Lung (tissue), 12 donors: Measurements from ENCODE around the gene MYRFL. TPM values are rescaled to one million over a fixed set of nuclear protein-coding genes. Genes with fewer than 3 reads are reported as not detected.

Experiments
- ATAC-seq: fragments of 200-7000 bp; cut with Tn5 transposase; one replicate; pipeline ENCODE4 v1.9.1; 2020; ENCODE audit warnings: moderate number of reproducible peaks; ENCODE audit not compliant: insufficient read depth, low FRiP score
- DNase-seq, 3 donors: peaks; one replicate each; pipeline ENCODE4 v3.0.0-alpha.2; 2013 to 2017
- H3K27ac ChIP-seq, 2 donors: one replicate each; pipeline ENCODE4 v1.5.1; 2013; ENCODE audit warnings: mild to moderate bottlenecking in 2 of 2, moderate library complexity in 2 of 2, control low read depth in 1 of 2, inconsistent platforms in 1 of 2, low read depth in 1 of 2, low read length in 1 of 2
- H3K27me3 ChIP-seq, 3 donors: one replicate each; pipeline ENCODE4 v1.5.1; 2013; ENCODE audit warnings: low read length in 2 of 3; ENCODE audit not compliant: control insufficient read depth in 3 of 3, insufficient read depth in 3 of 3
- H3K36me3 ChIP-seq, 4 donors: one replicate each; pipeline ENCODE4 v1.5.1; 2013; ENCODE audit warnings: low read length in 4 of 4, mild to moderate bottlenecking in 1 of 4, moderate library complexity in 1 of 4; ENCODE audit not compliant: control insufficient read depth in 4 of 4, insufficient read depth in 4 of 4
- H3K4me1 ChIP-seq, 5 donors: one replicate each; pipeline ENCODE4 v1.5.1; 2013; ENCODE audit warnings: low read length in 5 of 5, mild to moderate bottlenecking in 2 of 5, moderate library complexity in 1 of 5; ENCODE audit not compliant: control insufficient read depth in 5 of 5, insufficient read depth in 5 of 5
- H3K4me3 ChIP-seq: one replicate; pipeline ENCODE4 v1.5.1; 2013; ENCODE audit warnings: mild to moderate bottlenecking, control low read depth, moderate library complexity
- H3K9ac ChIP-seq, 2 donors: one replicate each; pipeline ENCODE4 v1.5.1; 2013; ENCODE audit warnings: low read length in 2 of 2, control low read depth in 1 of 2; ENCODE audit not compliant: insufficient read depth in 1 of 2
- H3K9me3 ChIP-seq, 4 donors: one replicate each; pipeline ENCODE4 v1.5.1; 2013; ENCODE audit warnings: low read length in 3 of 4, mild to moderate bottlenecking in 1 of 4, moderate library complexity in 1 of 4; ENCODE audit not compliant: control insufficient read depth in 4 of 4, insufficient read depth in 3 of 4
- WGBS, 2 donors: extraction: QIAGEN DNeasy Blood & Tissue Kit; methylation state at CpG; one replicate each; pipeline ENCODE4 v1.1.7; 2013; 5-methylcytosine and 5-hydroxymethylcytosine counted together
- polyA plus RNA-seq, 2 donors: library from polyadenylated mRNA; stranded (reverse); fragments of 200-250 nt; gene quantifications; one replicate each; pipeline ENCODE4 v1.2.1, GENCODE V29; 2013
- total RNA-seq, 2 donors: library from RNA; depleted of rRNA in 1 of 2; stranded (reverse); fragments of >200 nt in 1 of 2; gene quantifications; one replicate each; pipeline ENCODE4 v1.2.1, GENCODE V29; 2014 to 2021
- TF ChIP-seq, protein P1 (sequence below): IDR thresholded peaks from 2 replicates; pipeline ENCODE4 v1.5.1; 2012; ENCODE audit warnings: mild to moderate bottlenecking; ENCODE audit errors: control extremely low read depth, extremely low read depth
- donor health status: control.
- donor health status: control.
- donor health status: Bipolar disorder and iron deficiency.
- donor health status: healthy.
- donor health status: DM: yes; HTN: yes; CAD: no.

MYRFL gene
- total and polyA plus RNA-seq, 4 donors, result 0.03 to 1.9 (median 0.15) TPM

GRCh38 chr12:69896653-69897381, 71.8 kb downstream of the MYRFL start:
- Histone ChIP-seq H3K9me3 (no peaks in the 10 kb centered on the region), H3K36me3 (no peaks in the 10 kb centered on the region), H3K27ac (no peak overlapping the region), H3K4me1 (peaks cover 0 to 12% (median 3%) of the 10 kb centered on the region in 5 donors), H3K4me3 (no peak overlapping the region), H3K27me3 (no peaks in the 10 kb centered on the region), H3K9ac (no peak overlapping the region)
- 89 to 93% methylated on average over 4 of the region's 4 CpGs for WGBS, 2 donors
- no peak for DNase-seq
- ATAC-seq, result no peak
- TF ChIP-seq, protein P1, sequence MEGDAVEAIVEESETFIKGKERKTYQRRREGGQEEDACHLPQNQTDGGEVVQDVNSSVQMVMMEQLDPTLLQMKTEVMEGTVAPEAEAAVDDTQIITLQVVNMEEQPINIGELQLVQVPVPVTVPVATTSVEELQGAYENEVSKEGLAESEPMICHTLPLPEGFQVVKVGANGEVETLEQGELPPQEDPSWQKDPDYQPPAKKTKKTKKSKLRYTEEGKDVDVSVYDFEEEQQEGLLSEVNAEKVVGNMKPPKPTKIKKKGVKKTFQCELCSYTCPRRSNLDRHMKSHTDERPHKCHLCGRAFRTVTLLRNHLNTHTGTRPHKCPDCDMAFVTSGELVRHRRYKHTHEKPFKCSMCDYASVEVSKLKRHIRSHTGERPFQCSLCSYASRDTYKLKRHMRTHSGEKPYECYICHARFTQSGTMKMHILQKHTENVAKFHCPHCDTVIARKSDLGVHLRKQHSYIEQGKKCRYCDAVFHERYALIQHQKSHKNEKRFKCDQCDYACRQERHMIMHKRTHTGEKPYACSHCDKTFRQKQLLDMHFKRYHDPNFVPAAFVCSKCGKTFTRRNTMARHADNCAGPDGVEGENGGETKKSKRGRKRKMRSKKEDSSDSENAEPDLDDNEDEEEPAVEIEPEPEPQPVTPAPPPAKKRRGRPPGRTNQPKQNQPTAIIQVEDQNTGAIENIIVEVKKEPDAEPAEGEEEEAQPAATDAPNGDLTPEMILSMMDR, result no peak

GRCh38 chr12:69897744-69898143, 72.7 kb downstream of the MYRFL start:
- 79 to 84% methylated on average over 1 of the region's 1 CpG for WGBS, 2 donors
- peak; percentile 70 to 89 (median 88) for DNase-seq
- peaks cover 0 to 12% (median 3%) of the 10 kb centered on the region in 5 donors for H3K4me1 ChIP-seq
- no peaks in the 10 kb centered on the region for H3K9me3 ChIP-seq
- no peaks in the 10 kb centered on the region for H3K27me3 ChIP-seq
- H3K27ac ChIP-seq, result no peak overlapping the region
- TF ChIP-seq, protein P1, result no peak
- ATAC-seq, result no peak
- H3K4me3 ChIP-seq, result no peak overlapping the region
- H3K9ac ChIP-seq, result no peak overlapping the region
- no peaks in the 10 kb centered on the region for H3K36me3 ChIP-seq

DNA sequence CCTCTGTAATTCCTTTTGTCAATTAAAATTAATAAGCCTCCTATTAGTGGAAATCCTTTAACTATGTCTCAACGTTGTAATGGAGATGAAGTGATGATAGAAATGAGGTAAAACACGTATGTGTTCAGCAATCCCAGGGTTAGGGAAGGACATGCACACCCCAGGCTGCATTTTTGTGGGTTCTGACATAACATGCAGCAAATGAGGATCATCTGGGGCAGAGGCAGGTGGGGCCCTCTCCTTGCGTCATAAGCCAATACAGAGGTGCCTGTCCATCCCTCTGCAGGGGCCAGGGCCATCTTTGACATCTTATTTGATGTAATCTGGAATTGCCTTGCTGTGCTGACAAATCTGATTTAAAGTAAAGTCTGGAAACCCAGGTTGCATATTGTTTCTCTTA, 73.2 kb downstream of the MYRFL start:
- no peaks in the 10 kb centered on the region for H3K27me3 ChIP-seq
- H3K27ac ChIP-seq, result no peak overlapping the region
- ATAC-seq (no peak), DNase-seq (no peak)
- no peak overlapping the region for H3K4me3 ChIP-seq
- TF ChIP-seq, protein P1, result no peak
- 66 to 74% methylated on average over 3 of the region's 3 CpGs for WGBS, 2 donors
- H3K9me3 ChIP-seq, result no peaks in the 10 kb centered on the region
- no peaks in the 10 kb centered on the region for H3K36me3 ChIP-seq
- no peak overlapping the region for H3K9ac ChIP-seq
- peaks cover 0 to 12% (median 3%) of the 10 kb centered on the region in 5 donors for H3K4me1 ChIP-seq
